GM19238 (cell line): ENCODE data around the gene MPDU1.

Source experiments
- DNase-seq: peaks from one replicate; pipeline ENCODE4 v3.0.0; 2011; ENCODE audit warnings: low spot score; ENCODE audit not compliant: insufficient read length

Gene MPDU1

GRCh38 chr17:7560172-7561027 lies 23.3 kb upstream of the MPDU1 start:
- no peak for DNase-seq

- peak; percentile 89 for DNase-seq
Observed at GRCh38 chr17:7561028-7561575, 22.6 kb upstream of the MPDU1 start.

- peak; percentile 96 for DNase-seq
Observed at GRCh38 chr17:7561589-7562207, 22.0 kb upstream of the MPDU1 start, which contains the start of gene SENP3. Gene SENP3, plus strand, starts transcription at chr17:7561919. Its CDS starts 1,158 bp downstream, at chr17:7563077.

DNA sequence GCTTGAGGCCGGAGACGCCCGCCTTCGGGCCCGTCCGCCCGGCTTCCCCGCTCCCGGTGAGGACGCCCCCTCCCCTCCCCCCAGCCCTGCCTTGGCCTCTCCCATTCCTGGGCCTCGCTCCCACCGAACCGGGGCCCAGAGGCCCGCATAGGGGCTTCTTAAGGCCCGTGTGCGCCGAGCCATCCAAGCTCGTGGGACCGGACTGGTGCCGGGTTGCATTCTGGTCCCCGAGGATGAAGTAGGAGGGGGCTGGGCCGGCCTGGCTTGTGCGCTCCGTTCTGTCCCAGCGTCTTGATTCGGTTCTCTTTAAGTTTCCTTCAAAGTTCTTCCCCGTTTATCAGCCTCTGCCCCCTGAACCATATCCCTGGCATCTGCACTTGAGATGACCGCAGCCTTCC lies 21.4 kb upstream of the MPDU1 start:
- no peak for DNase-seq

GRCh38 chr17:7563115-7563869 lies 20.4 kb upstream of the MPDU1 start:
- no peak for DNase-seq

GRCh38 chr17:7569571-7569970 lies 14.1 kb upstream of the MPDU1 start:
- DNase-seq = no peak

- DNase-seq = no peak
Observed at GRCh38 chr17:7570351-7570750, 13.3 kb upstream of the MPDU1 start.

DNA sequence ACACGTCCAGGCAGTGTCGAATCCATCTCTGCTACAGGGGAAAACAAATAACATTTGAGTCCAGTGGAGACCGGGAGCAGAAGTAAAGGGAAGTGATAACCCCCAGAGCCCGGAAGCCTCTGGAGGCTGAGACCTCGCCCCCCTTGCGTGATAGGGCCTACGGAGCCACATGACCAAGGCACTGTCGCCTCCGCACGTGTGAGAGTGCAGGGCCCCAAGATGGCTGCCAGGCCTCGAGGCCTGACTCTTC lies 11.4 kb upstream of the MPDU1 start:
- DNase-seq = no peak

DNA sequence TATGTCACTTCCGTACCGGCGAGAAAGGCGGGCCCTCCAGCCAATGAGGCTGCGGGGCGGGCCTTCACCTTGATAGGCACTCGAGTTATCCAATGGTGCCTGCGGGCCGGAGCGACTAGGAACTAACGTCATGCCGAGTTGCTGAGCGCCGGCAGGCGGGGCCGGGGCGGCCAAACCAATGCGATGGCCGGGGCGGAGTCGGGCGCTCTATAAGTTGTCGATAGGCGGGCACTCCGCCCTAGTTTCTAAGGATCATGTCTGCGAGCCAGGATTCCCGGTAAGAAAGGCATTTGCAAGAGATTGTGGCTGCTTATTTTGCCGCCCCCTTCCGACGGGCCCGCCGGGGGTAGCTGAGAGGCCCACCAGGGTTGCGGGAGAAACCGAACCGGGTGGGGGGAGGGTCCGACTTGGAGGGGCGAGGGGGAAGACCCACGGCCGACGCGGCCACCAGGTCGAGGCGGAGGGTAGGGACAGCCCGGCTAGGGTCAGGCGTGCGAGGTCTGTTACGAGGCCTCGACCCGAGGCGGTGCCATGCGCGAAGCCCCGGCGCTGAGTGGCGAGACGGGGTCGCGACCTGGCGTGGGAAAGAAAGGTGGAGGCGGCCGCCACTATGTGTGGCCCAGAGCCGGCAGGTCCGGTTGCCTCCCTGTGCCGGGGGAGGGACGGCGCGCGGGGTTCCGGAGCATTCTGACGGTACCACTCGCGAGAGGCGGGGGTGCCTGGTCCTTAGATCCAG lies 10.9 kb upstream of the MPDU1 start:
- peak; percentile 98 for DNase-seq

DNA sequence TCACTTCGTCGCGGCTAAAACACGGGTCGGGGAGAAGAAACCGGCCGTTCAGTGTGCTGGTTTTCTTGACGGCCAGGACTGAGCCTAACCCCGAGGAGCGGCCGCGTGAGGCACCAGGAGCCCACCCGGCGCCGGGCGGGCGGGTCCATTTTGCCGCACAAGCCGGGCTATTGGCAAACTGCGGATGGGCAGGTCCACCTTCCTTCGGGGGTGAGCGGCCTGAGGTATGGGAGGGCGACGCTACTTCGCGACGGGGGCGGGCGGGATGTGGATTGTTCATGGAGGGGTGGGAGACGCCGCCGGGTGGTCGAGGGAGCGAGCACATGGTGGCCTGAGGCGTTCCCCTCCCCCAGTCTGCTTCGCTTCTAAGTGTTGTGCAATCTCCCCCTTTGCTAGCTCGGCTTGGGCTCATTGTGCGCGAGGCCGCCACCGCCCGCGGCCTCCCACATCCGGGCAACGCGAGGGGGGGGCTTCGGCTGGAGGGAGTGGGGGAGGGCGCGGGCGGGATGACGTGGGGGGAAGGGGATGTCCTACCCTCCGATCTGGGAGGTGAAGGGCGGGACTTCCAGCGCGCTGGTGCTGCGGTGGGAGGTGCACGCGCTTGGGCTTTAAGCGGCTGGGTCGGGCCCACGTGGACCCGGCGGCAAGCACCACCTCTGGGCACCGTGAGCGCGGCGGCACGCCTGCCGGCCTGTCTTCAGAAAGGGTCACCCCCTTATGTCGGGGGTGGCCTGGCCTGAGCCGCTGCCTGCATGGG lies 10.2 kb upstream of the MPDU1 start:
- peak; percentile 85 for DNase-seq

DNA sequence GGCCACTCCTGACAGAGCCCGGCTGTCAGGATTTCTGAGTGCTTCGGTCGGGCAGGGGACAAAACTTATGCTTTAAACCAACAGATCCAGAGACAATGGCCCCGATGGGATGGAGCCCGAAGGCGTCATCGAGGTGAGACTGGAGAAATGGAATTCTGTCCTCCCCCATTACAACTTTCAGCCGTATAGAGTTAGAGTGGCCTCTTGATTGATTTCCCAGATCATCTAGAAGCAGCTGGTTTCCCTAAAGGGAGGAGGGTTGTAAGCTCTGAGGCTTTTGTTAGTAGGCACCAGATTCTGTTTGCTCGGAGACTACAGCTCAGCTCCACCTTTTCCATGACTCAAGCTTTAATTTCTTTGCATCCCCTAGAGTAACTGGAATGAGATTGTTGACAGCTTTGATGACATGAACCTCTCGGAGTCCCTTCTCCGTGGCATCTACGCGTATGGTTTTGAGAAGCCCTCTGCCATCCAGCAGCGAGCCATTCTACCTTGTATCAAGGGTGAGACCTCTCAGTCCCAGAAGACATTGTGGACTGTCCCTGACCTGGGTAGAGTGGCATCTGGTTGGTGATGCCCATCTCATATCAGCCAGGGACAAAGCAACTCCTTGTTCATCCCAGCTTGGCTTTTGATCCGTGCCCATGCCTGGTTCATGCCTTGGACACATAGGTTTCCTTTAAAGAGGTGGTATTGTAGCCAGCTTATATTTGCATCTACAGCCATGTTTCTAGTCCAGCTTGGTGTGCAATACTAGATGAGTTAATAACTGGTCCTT lies 9.3 kb upstream of the MPDU1 start:
- DNase-seq = no peak

- DNase-seq = no peak
Observed at GRCh38 chr17:7575481-7575883, 8.2 kb upstream of the MPDU1 start.

- DNase-seq = no peak
Observed at GRCh38 chr17:7575959-7576358, 7.7 kb upstream of the MPDU1 start.

GRCh38 chr17:7576432-7576937 lies 7.2 kb upstream of the MPDU1 start:
- no peak for DNase-seq

- DNase-seq = no peak
Observed at GRCh38 chr17:7577327-7578199, 6.1 kb upstream of the MPDU1 start.

DNA sequence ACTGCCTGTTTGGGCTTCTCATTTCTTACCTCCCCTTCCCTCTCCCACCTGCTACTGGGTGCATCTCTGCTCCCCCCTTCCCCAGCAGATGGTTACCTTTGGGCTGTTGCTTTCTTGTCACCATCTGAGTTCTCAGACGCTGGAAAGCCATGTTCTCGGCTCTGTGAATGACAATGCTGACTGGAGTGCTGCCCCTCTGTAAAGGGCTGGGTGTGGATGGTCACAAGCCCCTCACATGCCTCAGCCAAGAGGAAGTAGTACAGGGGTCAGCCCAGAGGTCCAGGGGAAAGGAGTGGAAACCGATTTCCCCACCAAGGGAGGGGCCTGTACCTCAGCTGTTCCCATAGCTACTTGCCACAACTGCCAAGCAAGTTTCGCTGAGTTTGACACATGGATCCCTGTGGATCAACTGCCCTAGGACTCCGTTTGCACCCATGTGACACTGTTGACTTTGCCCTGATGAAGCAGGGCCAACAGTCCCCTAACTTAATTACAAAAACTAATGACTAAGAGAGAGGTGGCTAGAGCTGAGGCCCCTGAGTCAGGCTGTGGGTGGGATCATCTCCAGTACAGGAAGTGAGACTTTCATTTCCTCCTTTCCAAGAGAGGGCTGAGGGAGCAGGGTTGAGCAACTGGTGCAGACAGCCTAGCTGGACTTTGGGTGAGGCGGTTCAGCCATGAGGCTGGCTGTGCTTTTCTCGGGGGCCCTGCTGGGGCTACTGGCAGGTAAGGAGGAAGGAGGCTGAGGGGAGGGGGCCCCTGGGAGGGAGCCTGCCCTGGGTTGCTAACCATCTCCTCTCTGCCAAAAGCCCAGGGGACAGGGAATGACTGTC lies 4.4 kb upstream of the MPDU1 start, which contains the start of gene CD68:
CD68 (plus strand) TSS at position 638 of the 833 bp plus-strand sequence; CDS start at position 678, 40 bp downstream.
- DNase-seq = peak; percentile 66

DNA sequence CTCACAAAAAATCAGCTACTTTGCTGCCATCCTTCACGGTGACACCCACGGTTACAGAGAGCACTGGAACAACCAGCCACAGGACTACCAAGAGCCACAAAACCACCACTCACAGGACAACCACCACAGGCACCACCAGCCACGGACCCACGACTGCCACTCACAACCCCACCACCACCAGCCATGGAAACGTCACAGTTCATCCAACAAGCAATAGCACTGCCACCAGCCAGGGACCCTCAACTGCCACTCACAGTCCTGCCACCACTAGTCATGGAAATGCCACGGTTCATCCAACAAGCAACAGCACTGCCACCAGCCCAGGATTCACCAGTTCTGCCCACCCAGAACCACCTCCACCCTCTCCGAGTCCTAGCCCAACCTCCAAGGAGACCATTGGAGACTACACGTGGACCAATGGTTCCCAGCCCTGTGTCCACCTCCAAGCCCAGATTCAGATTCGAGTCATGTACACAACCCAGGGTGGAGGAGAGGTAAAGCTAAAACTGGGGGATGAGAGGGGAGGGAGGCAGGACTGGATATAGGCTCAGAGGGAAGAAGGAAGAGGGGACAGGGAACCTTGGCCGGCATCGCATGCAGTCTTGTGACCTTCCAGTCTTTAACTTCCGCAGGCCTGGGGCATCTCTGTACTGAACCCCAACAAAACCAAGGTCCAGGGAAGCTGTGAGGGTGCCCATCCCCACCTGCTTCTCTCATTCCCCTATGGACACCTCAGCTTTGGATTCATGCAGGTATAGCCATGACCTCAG lies 3.6 kb upstream of the MPDU1 start:
- no peak for DNase-seq
